ENCODE measurements around the gene BMPR1A. TPM values are rescaled to one million over a fixed set of nuclear protein-coding genes. Genes with fewer than 3 reads are reported as not detected.

Gene BMPR1A
- total and polyA plus RNA-seq, 4 donors = 2.2 to 16.0 (median 8.9) TPM

- no peak overlapping the region for H3K27ac ChIP-seq (ENCODE audit: low read depth in 1 of 2, low read length in 2 of 2)
- TF ChIP-seq FOXA1 (IDR thresholded peaks at IDR 0.05) (no peak), TAF1 (conservative IDR thresholded peaks at IDR 0.05) (no peak), NR2F2 (IDR thresholded peaks at IDR 0.05) (no peak), GABPA (IDR thresholded peaks at IDR 0.05 in 1 of 2, conservative IDR thresholded peaks at IDR 0.05 in 1 of 2) (no peak), REST (IDR thresholded peaks at IDR 0.05) (no peak), MAX (IDR thresholded peaks at IDR 0.05) (no peak), HNF4A (conservative IDR thresholded peaks at IDR 0.05) (no peak)
- H3K36me3 ChIP-seq (ENCODE audit: control insufficient read depth in 4 of 4, insufficient read depth in 3 of 4, low read depth in 1 of 4, low read length in 3 of 4) = no peaks in the 10 kb centered on the region
- H3K27me3 ChIP-seq (ENCODE audit: control insufficient read depth in 4 of 4, insufficient read depth in 4 of 4, low read length in 3 of 4) = no peaks in the 10 kb centered on the region
- H3K4me1 ChIP-seq (ENCODE audit: control insufficient read depth in 4 of 4, insufficient read depth in 4 of 4, low read length in 3 of 4) = no peaks in the 10 kb centered on the region
- WGBS = 81% methylated on average over 6 of the region's 6 CpGs
- H3K9me3 ChIP-seq (ENCODE audit: control insufficient read depth in 4 of 4, low read length in 3 of 4) = no peaks in the 10 kb centered on the region
- no peak overlapping the region for H3K4me3 ChIP-seq (ENCODE audit: low read depth in 1 of 3, low read length in 3 of 3)
- no peak for DNase-seq (ENCODE audit: low spot score)
- no peak overlapping the region for H3K9ac ChIP-seq (ENCODE audit: low read depth in 1 of 2, low read length in 2 of 2)
Observed at GRCh38 chr10:86821388-86821999, 65.1 kb downstream of the BMPR1A start.

DNA sequence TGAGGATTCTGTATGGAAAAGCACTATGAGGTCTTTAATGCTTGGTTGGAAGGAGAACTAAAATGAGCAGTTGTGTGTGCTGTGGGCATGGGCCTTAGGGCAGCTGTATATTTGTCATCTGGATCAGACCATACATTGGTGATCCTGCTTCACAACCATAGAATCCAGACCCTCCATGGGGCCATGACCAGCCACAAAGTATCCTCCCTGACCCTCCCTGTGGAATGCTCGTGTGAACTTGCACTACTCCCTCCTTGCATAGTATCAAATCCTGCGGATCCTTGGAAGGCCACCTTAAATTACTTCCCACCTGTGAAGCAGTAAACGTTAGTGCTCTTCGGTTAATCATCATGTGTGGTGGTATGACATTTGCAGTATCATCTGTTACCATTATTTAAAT lies 67.1 kb downstream of the BMPR1A start:
- no peak overlapping the region for H3K4me3 ChIP-seq (ENCODE audit: low read depth in 1 of 3, low read length in 3 of 3)
- no peak for TF ChIP-seq YY1 (IDR thresholded peaks at IDR 0.05)
- no peak for TF ChIP-seq TAF1 (conservative IDR thresholded peaks at IDR 0.05)
- TF ChIP-seq RXRA (IDR thresholded peaks at IDR 0.05) = no peak
- no peak for TF ChIP-seq MAX (IDR thresholded peaks at IDR 0.05)
- TF ChIP-seq GABPA (IDR thresholded peaks at IDR 0.05 in 1 of 2, conservative IDR thresholded peaks at IDR 0.05 in 1 of 2) = no peak
- TF ChIP-seq NR2F2 (IDR thresholded peaks at IDR 0.05) = no peak
- H3K9ac ChIP-seq (ENCODE audit: low read depth in 1 of 2, low read length in 2 of 2) = no peak overlapping the region
- H3K9me3 ChIP-seq (ENCODE audit: control insufficient read depth in 4 of 4, low read length in 3 of 4) = no peaks in the 10 kb centered on the region
- H3K27me3 ChIP-seq (ENCODE audit: control insufficient read depth in 4 of 4, insufficient read depth in 4 of 4, low read length in 3 of 4) = no peaks in the 10 kb centered on the region
- no peaks in the 10 kb centered on the region for H3K36me3 ChIP-seq (ENCODE audit: control insufficient read depth in 4 of 4, insufficient read depth in 3 of 4, low read depth in 1 of 4, low read length in 3 of 4)
- no peak for DNase-seq (ENCODE audit: low spot score)
- no peaks in the 10 kb centered on the region for H3K4me1 ChIP-seq (ENCODE audit: control insufficient read depth in 4 of 4, insufficient read depth in 4 of 4, low read length in 3 of 4)
- WGBS = 85% methylated on average over 4 of the region's 4 CpGs
- no peak overlapping the region for H3K27ac ChIP-seq (ENCODE audit: low read depth in 1 of 2, low read length in 2 of 2)

- WGBS = 92% methylated on average over 4 of the region's 4 CpGs
- H3K27me3 ChIP-seq (ENCODE audit: control insufficient read depth in 4 of 4, insufficient read depth in 4 of 4, low read length in 3 of 4) = no peaks in the 10 kb centered on the region
- H3K4me3 ChIP-seq (ENCODE audit: low read depth in 1 of 3, low read length in 3 of 3) = no peak overlapping the region
- no peaks in the 10 kb centered on the region for H3K4me1 ChIP-seq (ENCODE audit: control insufficient read depth in 4 of 4, insufficient read depth in 4 of 4, low read length in 3 of 4)
- no peak overlapping the region for H3K9ac ChIP-seq (ENCODE audit: low read depth in 1 of 2, low read length in 2 of 2)
- no peak for TF ChIP-seq YY1 (IDR thresholded peaks at IDR 0.05)
- TF ChIP-seq RAD21 (IDR thresholded peaks at IDR 0.05) = no peak
- no peak for TF ChIP-seq FOXA2 (IDR thresholded peaks at IDR 0.05)
- TF ChIP-seq TAF1 (conservative IDR thresholded peaks at IDR 0.05) = no peak
- no peak for TF ChIP-seq GABPA (IDR thresholded peaks at IDR 0.05 in 1 of 2, conservative IDR thresholded peaks at IDR 0.05 in 1 of 2)
- TF ChIP-seq ZBTB33 (IDR thresholded peaks at IDR 0.05) = no peak
- no peak for TF ChIP-seq ATF3 (IDR thresholded peaks at IDR 0.05)
- TF ChIP-seq JUND (IDR thresholded peaks at IDR 0.05) = no peak
- TF ChIP-seq NR2F2 (IDR thresholded peaks at IDR 0.05) = no peak
- no peak for TF ChIP-seq HNF4A (conservative IDR thresholded peaks at IDR 0.05)
- DNase-seq (ENCODE audit: low spot score) = no peak
- no peaks in the 10 kb centered on the region for H3K9me3 ChIP-seq (ENCODE audit: control insufficient read depth in 4 of 4, low read length in 3 of 4)
- H3K36me3 ChIP-seq (ENCODE audit: control insufficient read depth in 4 of 4, insufficient read depth in 3 of 4, low read depth in 1 of 4, low read length in 3 of 4) = no peaks in the 10 kb centered on the region
- no peak overlapping the region for H3K27ac ChIP-seq (ENCODE audit: low read depth in 1 of 2, low read length in 2 of 2)
Observed at GRCh38 chr10:86824151-86824550, 67.7 kb downstream of the BMPR1A start.
